Measurements from ENCODE around the gene RNU7-1. TPM values are rescaled to one million over a fixed set of nuclear protein-coding genes. Genes with fewer than 3 reads are reported as not detected.
"Not testable (repeated sequence)": the region's sequence is repeated elsewhere in the genome, so short reads cannot be mapped to it uniquely, and the experiment has no call there.

RNU7-1 gene
- total and polyA plus RNA-seq, 2 donors (not counting 1 experiment from before 2014, with no cell fraction given): not detected

- no peaks in the 10 kb centered on the region for H4K20me1 ChIP-seq (ENCODE audit: control insufficient read depth, extremely low read depth, insufficient read depth, low read length)
- DNase-seq (ENCODE audit: low read depth in 2 of 2): no peak
- no peak overlapping the region for H3K27ac ChIP-seq (ENCODE audit: insufficient read depth, low read length)
- no peak overlapping the region for H2AFZ ChIP-seq (ENCODE audit: low read length)
- H3K4me3 ChIP-seq (replicated peaks in 1 of 4; ENCODE audit: control extremely low read depth in 1 of 4, insufficient read depth in 1 of 4, low read depth in 3 of 4, low read length in 4 of 4): no peak overlapping the region
- no peak for TF ChIP-seq EZH2 (IDR thresholded peaks at IDR 0.05; ENCODE audit: low read length, missing control alignments)
- TF ChIP-seq, protein P1, sequence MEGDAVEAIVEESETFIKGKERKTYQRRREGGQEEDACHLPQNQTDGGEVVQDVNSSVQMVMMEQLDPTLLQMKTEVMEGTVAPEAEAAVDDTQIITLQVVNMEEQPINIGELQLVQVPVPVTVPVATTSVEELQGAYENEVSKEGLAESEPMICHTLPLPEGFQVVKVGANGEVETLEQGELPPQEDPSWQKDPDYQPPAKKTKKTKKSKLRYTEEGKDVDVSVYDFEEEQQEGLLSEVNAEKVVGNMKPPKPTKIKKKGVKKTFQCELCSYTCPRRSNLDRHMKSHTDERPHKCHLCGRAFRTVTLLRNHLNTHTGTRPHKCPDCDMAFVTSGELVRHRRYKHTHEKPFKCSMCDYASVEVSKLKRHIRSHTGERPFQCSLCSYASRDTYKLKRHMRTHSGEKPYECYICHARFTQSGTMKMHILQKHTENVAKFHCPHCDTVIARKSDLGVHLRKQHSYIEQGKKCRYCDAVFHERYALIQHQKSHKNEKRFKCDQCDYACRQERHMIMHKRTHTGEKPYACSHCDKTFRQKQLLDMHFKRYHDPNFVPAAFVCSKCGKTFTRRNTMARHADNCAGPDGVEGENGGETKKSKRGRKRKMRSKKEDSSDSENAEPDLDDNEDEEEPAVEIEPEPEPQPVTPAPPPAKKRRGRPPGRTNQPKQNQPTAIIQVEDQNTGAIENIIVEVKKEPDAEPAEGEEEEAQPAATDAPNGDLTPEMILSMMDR (conservative IDR thresholded peaks at IDR 0.05 in 1 of 2, IDR thresholded peaks at IDR 0.05 in 1 of 2; ENCODE audit: low read depth in 1 of 2, low read length in 2 of 2): no peak
- H3K9me3 ChIP-seq (ENCODE audit: control insufficient read depth, insufficient read depth, low read depth, low read length): no peaks in the 10 kb centered on the region
- H3K9ac ChIP-seq (ENCODE audit: insufficient read depth, low read length): no peak overlapping the region
- H3K4me1 ChIP-seq (ENCODE audit: control insufficient read depth, extremely low read depth, insufficient read depth, low read length): peaks cover 2% of the 10 kb centered on the region
- no peaks in the 10 kb centered on the region for H3K36me3 ChIP-seq (ENCODE audit: control insufficient read depth, insufficient read depth, low read length)
- H3K4me2 ChIP-seq (ENCODE audit: extremely low read depth, insufficient read depth, low read length): no peak overlapping the region
- H3K79me2 ChIP-seq (ENCODE audit: control insufficient read depth, insufficient read depth, low read length): no peaks in the 10 kb centered on the region
- no peaks in the 10 kb centered on the region for H3K27me3 ChIP-seq (ENCODE audit: control insufficient read depth, insufficient read depth, low read length)
These were observed 39.9 kb upstream of the RNU7-1 start for GRCh38 chr12:6903722-6904121.

- Histone ChIP-seq H3K9me3 (ENCODE audit: control insufficient read depth, insufficient read depth, low read depth, low read length) (no peaks in the 10 kb centered on the region), H3K9ac (ENCODE audit: insufficient read depth, low read length) (peak within 1 kb of the TSS; percentile 66), H3K79me2 (ENCODE audit: control insufficient read depth, insufficient read depth, low read length) (no peaks in the 10 kb centered on the region), H3K27me3 (ENCODE audit: control insufficient read depth, insufficient read depth, low read length) (no peaks in the 10 kb centered on the region), H3K27ac (ENCODE audit: insufficient read depth, low read length) (peak within 1 kb of the TSS; percentile 75), H3K36me3 (ENCODE audit: control insufficient read depth, insufficient read depth, low read length) (no peaks in the 10 kb centered on the region), H3K4me1 (ENCODE audit: control insufficient read depth, extremely low read depth, insufficient read depth, low read length) (peaks cover 2% of the 10 kb centered on the region), H3K4me2 (ENCODE audit: extremely low read depth, insufficient read depth, low read length) (peak within 1 kb of the TSS; percentile 93), H4K20me1 (ENCODE audit: control insufficient read depth, extremely low read depth, insufficient read depth, low read length) (no peaks in the 10 kb centered on the region), H2AFZ (ENCODE audit: low read length) (peak within 1 kb of the TSS; percentile 82), H3K4me3 (replicated peaks in 1 of 4; ENCODE audit: control extremely low read depth in 1 of 4, insufficient read depth in 1 of 4, low read depth in 3 of 4, low read length in 4 of 4) (peak within 1 kb of the TSS; percentile 54 to 89 (median 70))
- peak; percentile 92 to 94 for DNase-seq (ENCODE audit: low read depth in 2 of 2)
- no peak for TF ChIP-seq EZH2 (IDR thresholded peaks at IDR 0.05; ENCODE audit: low read length, missing control alignments)
- TF ChIP-seq, protein P1 (conservative IDR thresholded peaks at IDR 0.05 in 1 of 2, IDR thresholded peaks at IDR 0.05 in 1 of 2; ENCODE audit: low read depth in 1 of 2, low read length in 2 of 2): no peak
These were observed 39.0 kb upstream of the RNU7-1 start, which contains the start of gene LRRC23 for GRCh38 chr12:6904280-6905276. Gene LRRC23, plus strand, starts transcription at chr12:6904822. Its CDS starts 812 bp downstream, at chr12:6905634.

DNA sequence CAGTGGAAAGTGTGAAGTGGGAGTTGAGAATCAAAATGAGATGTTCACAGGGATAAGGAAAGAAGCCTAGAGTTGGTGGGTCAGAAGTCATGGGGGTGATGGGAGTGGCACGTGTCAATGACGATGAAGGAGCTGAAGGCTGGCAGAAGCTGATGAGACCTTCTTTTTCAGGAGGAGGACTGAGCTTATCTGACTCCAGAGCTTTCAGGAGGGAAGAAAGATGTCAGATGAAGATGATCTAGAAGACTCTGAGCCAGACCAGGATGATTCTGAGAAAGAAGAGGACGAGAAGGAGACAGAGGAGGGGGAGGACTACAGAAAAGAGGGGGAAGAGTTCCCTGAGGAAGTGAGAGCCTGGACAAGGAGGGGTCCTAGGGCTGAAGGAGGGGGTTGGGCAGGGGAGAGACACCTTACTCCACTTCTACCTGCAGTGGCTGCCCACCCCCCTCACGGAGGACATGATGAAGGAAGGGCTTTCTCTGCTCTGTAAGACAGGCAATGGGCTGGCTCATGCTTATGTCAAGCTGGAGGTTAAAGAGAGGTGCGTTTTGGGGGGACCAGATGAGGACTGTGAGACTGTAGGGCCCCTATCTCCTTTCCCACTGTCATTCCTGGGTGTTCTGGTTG is 38.1 kb upstream of the RNU7-1 start:
- H3K4me2 ChIP-seq (ENCODE audit: extremely low read depth, insufficient read depth, low read length): peak overlapping the region; percentile 93
- H4K20me1 ChIP-seq (ENCODE audit: control insufficient read depth, extremely low read depth, insufficient read depth, low read length): no peaks in the 10 kb centered on the region
- H3K9ac ChIP-seq (ENCODE audit: insufficient read depth, low read length): peak overlapping the region; percentile 66

GRCh38 chr12:6908141-6908540 is 35.5 kb upstream of the RNU7-1 start:
- H3K4me2 ChIP-seq (ENCODE audit: extremely low read depth, insufficient read depth, low read length); H4K20me1 ChIP-seq (ENCODE audit: control insufficient read depth, extremely low read depth, insufficient read depth, low read length); H3K4me3 ChIP-seq (replicated peaks in 1 of 4; ENCODE audit: control extremely low read depth in 1 of 4, insufficient read depth in 1 of 4, low read depth in 3 of 4, low read length in 4 of 4); H3K79me2 ChIP-seq (ENCODE audit: control insufficient read depth, insufficient read depth, low read length); H3K27me3 ChIP-seq (ENCODE audit: control insufficient read depth, insufficient read depth, low read length); H2AFZ ChIP-seq (ENCODE audit: low read length); DNase-seq (ENCODE audit: low read depth in 2 of 2); H3K9ac ChIP-seq (ENCODE audit: insufficient read depth, low read length); H3K36me3 ChIP-seq (ENCODE audit: control insufficient read depth, insufficient read depth, low read length); H3K9me3 ChIP-seq (ENCODE audit: control insufficient read depth, insufficient read depth, low read depth, low read length); H3K4me1 ChIP-seq (ENCODE audit: control insufficient read depth, extremely low read depth, insufficient read depth, low read length); H3K27ac ChIP-seq (ENCODE audit: insufficient read depth, low read length): not testable (repeated sequence)

More for the DNA sequence above, 38.1 kb upstream of the RNU7-1 start:
- H3K27me3 ChIP-seq (ENCODE audit: control insufficient read depth, insufficient read depth, low read length): no peaks in the 10 kb centered on the region
- peaks cover 2% of the 10 kb centered on the region for H3K4me1 ChIP-seq (ENCODE audit: control insufficient read depth, extremely low read depth, insufficient read depth, low read length)
- peak overlapping the region; percentile 75 for H3K27ac ChIP-seq (ENCODE audit: insufficient read depth, low read length)
- H3K4me3 ChIP-seq (replicated peaks in 1 of 4; ENCODE audit: control extremely low read depth in 1 of 4, insufficient read depth in 1 of 4, low read depth in 3 of 4, low read length in 4 of 4): peak overlapping the region; percentile 54 to 89 (median 70)
- H3K9me3 ChIP-seq (ENCODE audit: control insufficient read depth, insufficient read depth, low read depth, low read length): no peaks in the 10 kb centered on the region
- no peak overlapping the region for H2AFZ ChIP-seq (ENCODE audit: low read length)
- no peak for DNase-seq (ENCODE audit: low read depth in 2 of 2)
- H3K36me3 ChIP-seq (ENCODE audit: control insufficient read depth, insufficient read depth, low read length): no peaks in the 10 kb centered on the region
- TF ChIP-seq, protein P1 (conservative IDR thresholded peaks at IDR 0.05 in 1 of 2, IDR thresholded peaks at IDR 0.05 in 1 of 2; ENCODE audit: low read depth in 1 of 2, low read length in 2 of 2): no peak
- no peak for TF ChIP-seq EZH2 (IDR thresholded peaks at IDR 0.05; ENCODE audit: low read length, missing control alignments)
- no peaks in the 10 kb centered on the region for H3K79me2 ChIP-seq (ENCODE audit: control insufficient read depth, insufficient read depth, low read length)
